H1 (cell line): ENCODE measurements around the gene FHDC1. TPM values are rescaled to one million over a fixed set of nuclear protein-coding genes. Genes with fewer than 3 reads are reported as not detected.

Source experiments
- ATF3 ChIP-seq: IDR thresholded peaks from 2 replicates; pipeline ENCODE4 v1.6.1; 2011; ENCODE audit warnings: low read depth, mild to moderate bottlenecking, low read length; ENCODE audit not compliant: insufficient read depth
- CBX8 ChIP-seq: fragments of 300-800, 300-1000 bp; sonication (generic); IDR thresholded peaks from 2 replicates; pipeline ENCODE4 v1.7.1; 2016; ENCODE audit warnings: low read depth, low read length, borderline replicate concordance
- EP300 ChIP-seq, 2 experiments: IDR thresholded peaks; 1 replicate in 1 of 2; 2 replicates in 1 of 2; pipeline ENCODE4 v1.6.1; 2011 to 2012; ENCODE audit warnings: low read depth in 2 of 2, low read length in 2 of 2, mild to moderate bottlenecking in 2 of 2, borderline replicate concordance in 1 of 2, inconsistent platforms in 1 of 2, moderate library complexity in 1 of 2
- SAP30 ChIP-seq: fragments of 300-600 bp; sonication (generic); IDR thresholded peaks from 2 replicates; pipeline ENCODE4 v1.7.1; 2012; ENCODE audit warnings: low read length, moderate library complexity, mild to moderate bottlenecking, inconsistent platforms; ENCODE audit not compliant: insufficient read depth, insufficient replicate concordance
- SIRT6 ChIP-seq: IDR thresholded peaks from one replicate; pipeline ENCODE4 v1.7.1; 2012; ENCODE audit warnings: low read length, inconsistent platforms
- TAF7 ChIP-seq: optimal IDR thresholded peaks from 2 replicates; pipeline ENCODE3; 2011; ENCODE audit warnings: low read depth, mild to moderate bottlenecking, inconsistent platforms, low read length, moderate library complexity, borderline replicate concordance
- polyA plus RNA-seq, 7 experiments: library from polyadenylated mRNA; depleted of rRNA in 3 of 7; stranded (reverse) in 5 of 7; unstranded in 2 of 7; fragments of >200 nt in 5 of 7; fragments of 200-250 nt in 2 of 7; gene quantifications; 1 replicate in 5 of 7; 2 replicates in 1 of 7; 4 replicates in 1 of 7; pipeline versions ENCODE4 v1.2.1 to v1.2.3, GENCODE V29; 2011 to 2013; ENCODE audit warnings: missing spikeins in 2 of 7, mixed read lengths in 2 of 7
- total RNA-seq: library from RNA; stranded (reverse); fragmentation: NEBNext Ultra II Directional; extraction: Animal tissue kit (Norgen Biotek cat#: 25700); gene quantifications from 2 replicates; pipeline ENCODE4 v1.2.1, GENCODE V29; 2021

The FHDC1 gene
- total and polyA plus RNA-seq, 2 of the 8 experiments (the other 6 are each of a cell fraction or from before 2014, with no cell fraction given): 6.4 to 28.6 TPM

GRCh38 chr4:152968806-152969394, 32.8 kb downstream of the FHDC1 start (continued):
- TF ChIP-seq TAF7 (no peak), ATF3 (no peak), EP300 (IDR thresholded peaks at IDR 0.05; ENCODE audit: borderline replicate concordance in 1 of 2, low read depth in 2 of 2, low read length in 2 of 2) (no peak), SIRT6 (no peak), SAP30 (no peak), CBX8 (no peak)
